HepG2 (cell line): ENCODE results near the gene R3HDM4. TPM values are rescaled to one million over a fixed set of nuclear protein-coding genes. Genes with fewer than 3 reads are reported as not detected.

Experiments
- HNF4A ChIP-seq: sonication (generic); formaldehyde crosslinking; IDR thresholded peaks from 2 replicates; pipeline ENCODE4 v1.4.0; 2020; ENCODE audit warnings: missing genetic modification reagents
- MED1 ChIP-seq: sonication (generic); formaldehyde crosslinking; IDR thresholded peaks from 2 replicates; pipeline ENCODE4 v1.4.0; 2020; ENCODE audit warnings: missing genetic modification reagents
- MIER3 ChIP-seq: IDR thresholded peaks from 2 replicates; pipeline ENCODE4 v1.6.1; 2016; ENCODE audit warnings: missing compliant biosample characterization, borderline replicate concordance
- MXI1 ChIP-seq: IDR thresholded peaks from 3 replicates; pipeline ENCODE4 v1.6.1; 2012; ENCODE audit warnings: low read depth, low read length, inconsistent platforms, borderline replicate concordance
- PRPF4 ChIP-seq: fragments of 200-400 bp; formaldehyde crosslinking; IDR thresholded peaks from 2 replicates; pipeline ENCODE4 v1.6.1; 2016; ENCODE audit warnings: low read length, low read depth; ENCODE audit not compliant: poor library complexity, severe bottlenecking
- SAP130 ChIP-seq: IDR thresholded peaks from 2 replicates; pipeline ENCODE4 v1.6.1; 2016; ENCODE audit warnings: low read depth
- SP4 ChIP-seq: sonication (generic); formaldehyde crosslinking; IDR thresholded peaks from 2 replicates; pipeline ENCODE4 v1.8.1; 2023; ENCODE audit warnings: mild to moderate bottlenecking, missing genetic modification reagents
- XRCC5 ChIP-seq: fragments of 200-400 bp; formaldehyde crosslinking; optimal IDR thresholded peaks from 2 replicates; pipeline ENCODE3; 2017; ENCODE audit warnings: mild to moderate bottlenecking, low read length
- ZFX ChIP-seq: sonication (generic); formaldehyde crosslinking; IDR thresholded peaks from 2 replicates; pipeline ENCODE4 v1.4.0; 2020; ENCODE audit warnings: mild to moderate bottlenecking, low read depth, missing genetic modification reagents, moderate library complexity
- ZNF367 ChIP-seq: sonication (generic); formaldehyde crosslinking; IDR thresholded peaks from 2 replicates; pipeline ENCODE4 v1.4.0; 2020; ENCODE audit warnings: missing genetic modification reagents, borderline replicate concordance
- ZNF446 ChIP-seq: sonication (generic); formaldehyde crosslinking; IDR thresholded peaks from 2 replicates; pipeline ENCODE4 v1.5.0; 2020; ENCODE audit warnings: mild to moderate bottlenecking, missing genetic modification reagents
- ZNF543 ChIP-seq: sonication (generic); formaldehyde crosslinking; IDR thresholded peaks from 2 replicates; pipeline ENCODE4 v1.4.0; 2020; ENCODE audit warnings: mild to moderate bottlenecking, missing genetic modification reagents
- ZNF790 ChIP-seq: sonication (generic); formaldehyde crosslinking; IDR thresholded peaks from 2 replicates; pipeline ENCODE4 v1.8.0; 2022; ENCODE audit warnings: missing genetic modification reagents, mild to moderate bottlenecking, borderline replicate concordance
- ZNF839 ChIP-seq: sonication (generic); formaldehyde crosslinking; IDR thresholded peaks from 2 replicates; pipeline ENCODE4 v1.4.0; 2020; ENCODE audit warnings: missing genetic modification reagents, mild to moderate bottlenecking, borderline replicate concordance
- ZSCAN31 ChIP-seq: sonication (generic); formaldehyde crosslinking; IDR thresholded peaks from 2 replicates; pipeline ENCODE4 v1.5.0; 2020; ENCODE audit warnings: low read depth, mild to moderate bottlenecking, missing genetic modification reagents
- polyA plus RNA-seq, 8 experiments: library from polyadenylated mRNA; depleted of rRNA in 3 of 8; stranded (reverse) in 7 of 8; unstranded in 1 of 8; fragments of >200 nt; fragmentation: Illumina TruSeq in 4 of 8; extraction: Trizol in 4 of 8; gene quantifications; 2 replicates each; pipeline versions ENCODE4 v1.2.1 to v1.2.3, GENCODE V29; 2011 to 2016; ENCODE audit warnings: low read depth in 4 of 8, missing spikeins in 1 of 8, mixed read lengths in 1 of 8; ENCODE audit not compliant: insufficient read depth in 1 of 8
- total RNA-seq, 5 experiments: library from RNA; depleted of rRNA; stranded (reverse); fragments of >200 nt; fragmentation: Illumina TruSeq; extraction: Trizol; gene quantifications; 2 replicates each; pipeline ENCODE4 v1.2.3, GENCODE V29; 2016; ENCODE audit warnings: low read depth in 1 of 5
- TF ChIP-seq, protein P1 (sequence below): sonication (generic); formaldehyde crosslinking; IDR thresholded peaks from 2 replicates; pipeline ENCODE4 v1.5.0; 2020; ENCODE audit warnings: mild to moderate bottlenecking, missing genetic modification reagents, borderline replicate concordance
- TF ChIP-seq, protein P2 (sequence below): sonication (generic); formaldehyde crosslinking; IDR thresholded peaks from 2 replicates; pipeline ENCODE4 v1.4.0; 2020; ENCODE audit warnings: missing genetic modification reagents
- TF ChIP-seq, protein P3 (sequence below): sonication (generic); formaldehyde crosslinking; IDR thresholded peaks from 2 replicates; pipeline ENCODE4 v1.4.0; 2020; ENCODE audit warnings: mild to moderate bottlenecking, low read depth, missing genetic modification reagents
- TF ChIP-seq, protein P4 (sequence below): sonication (generic); formaldehyde crosslinking; IDR thresholded peaks from 2 replicates; pipeline ENCODE4 v1.4.0; 2020; ENCODE audit warnings: mild to moderate bottlenecking, missing genetic modification reagents

R3HDM4 gene
- total and polyA plus RNA-seq, 2 of the 13 experiments (the other 11 are each of a cell fraction or from before 2014, with no cell fraction given): 26.2 to 26.9 TPM

DNA sequence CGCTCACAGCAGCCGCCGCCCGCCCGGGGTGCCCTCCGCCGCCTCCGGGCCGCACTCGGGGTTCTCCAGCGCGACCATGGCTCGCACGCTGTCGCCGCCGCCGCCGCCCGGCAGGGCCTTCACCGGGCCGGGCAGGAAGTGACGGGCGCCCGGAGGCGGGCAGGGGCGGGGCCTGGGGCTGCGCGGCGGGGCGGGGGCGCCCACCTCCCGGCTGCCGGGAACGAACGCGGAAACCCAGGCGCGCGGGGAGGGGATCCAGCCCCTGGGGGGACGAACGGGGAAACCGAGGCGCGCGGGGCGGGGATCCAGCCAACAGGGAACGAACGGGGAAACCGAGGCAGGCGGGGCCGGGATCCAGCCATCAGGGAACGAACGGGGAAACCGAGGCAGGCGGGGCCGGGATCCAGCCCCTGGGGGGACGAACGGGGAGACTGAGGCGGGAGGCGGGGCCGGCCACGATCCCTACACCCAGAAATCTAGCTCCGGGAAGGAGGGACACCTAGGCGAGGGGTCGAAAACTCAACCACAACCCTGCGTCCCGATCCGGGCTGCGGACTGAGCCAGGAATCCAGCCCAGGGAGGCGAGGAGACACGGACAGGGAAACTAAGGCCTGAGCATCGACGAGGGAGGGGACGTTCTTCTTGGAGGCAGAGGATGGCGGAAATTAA lies at the start of gene R3HDM4 (continued):
- TF ChIP-seq, protein P1, sequence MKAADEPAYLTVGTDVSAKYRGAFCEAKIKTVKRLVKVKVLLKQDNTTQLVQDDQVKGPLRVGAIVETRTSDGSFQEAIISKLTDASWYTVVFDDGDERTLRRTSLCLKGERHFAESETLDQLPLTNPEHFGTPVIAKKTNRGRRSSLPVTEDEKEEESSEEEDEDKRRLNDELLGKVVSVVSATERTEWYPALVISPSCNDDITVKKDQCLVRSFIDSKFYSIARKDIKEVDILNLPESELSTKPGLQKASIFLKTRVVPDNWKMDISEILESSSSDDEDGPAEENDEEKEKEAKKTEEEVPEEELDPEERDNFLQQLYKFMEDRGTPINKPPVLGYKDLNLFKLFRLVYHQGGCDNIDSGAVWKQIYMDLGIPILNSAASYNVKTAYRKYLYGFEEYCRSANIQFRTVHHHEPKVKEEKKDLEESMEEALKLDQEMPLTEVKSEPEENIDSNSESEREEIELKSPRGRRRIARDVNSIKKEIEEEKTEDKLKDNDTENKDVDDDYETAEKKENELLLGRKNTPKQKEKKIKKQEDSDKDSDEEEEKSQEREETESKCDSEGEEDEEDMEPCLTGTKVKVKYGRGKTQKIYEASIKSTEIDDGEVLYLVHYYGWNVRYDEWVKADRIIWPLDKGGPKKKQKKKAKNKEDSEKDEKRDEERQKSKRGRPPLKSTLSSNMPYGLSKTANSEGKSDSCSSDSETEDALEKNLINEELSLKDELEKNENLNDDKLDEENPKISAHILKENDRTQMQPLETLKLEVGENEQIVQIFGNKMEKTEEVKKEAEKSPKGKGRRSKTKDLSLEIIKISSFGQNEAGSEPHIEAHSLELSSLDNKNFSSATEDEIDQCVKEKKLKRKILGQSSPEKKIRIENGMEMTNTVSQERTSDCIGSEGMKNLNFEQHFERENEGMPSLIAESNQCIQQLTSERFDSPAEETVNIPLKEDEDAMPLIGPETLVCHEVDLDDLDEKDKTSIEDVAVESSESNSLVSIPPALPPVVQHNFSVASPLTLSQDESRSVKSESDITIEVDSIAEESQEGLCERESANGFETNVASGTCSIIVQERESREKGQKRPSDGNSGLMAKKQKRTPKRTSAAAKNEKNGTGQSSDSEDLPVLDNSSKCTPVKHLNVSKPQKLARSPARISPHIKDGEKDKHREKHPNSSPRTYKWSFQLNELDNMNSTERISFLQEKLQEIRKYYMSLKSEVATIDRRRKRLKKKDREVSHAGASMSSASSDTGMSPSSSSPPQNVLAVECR: peak; percentile 51; the same call in 1 of the 2 replicates
- TF ChIP-seq ZNF839 (no peak), XRCC5 (peak; percentile 10), PRPF4 (no peak), ZNF446 (CRISPR knock-in tag) (no peak), ZNF790 (CRISPR knock-in tag) (peak; percentile 77; the same call in 1 of the 2 replicates), ZSCAN31 (CRISPR knock-in tag) (no peak), MXI1 (peak; percentile 67; the same call in 1 of the 3 replicates), SAP130 (CRISPR knock-in tag) (peak; percentile 60), ZFX (CRISPR knock-in tag) (peak; percentile 70), MIER3 (CRISPR knock-in tag) (no peak), MED1 (CRISPR knock-in tag) (no peak), SP4 (CRISPR knock-in tag) (0 out of 2 replicates have a peak, but pooled peaks have one; percentile 21), HNF4A (CRISPR knock-in tag) (no peak), ZNF543 (no peak), ZNF367 (CRISPR knock-in tag) (no peak)
- TF ChIP-seq, protein P2, sequence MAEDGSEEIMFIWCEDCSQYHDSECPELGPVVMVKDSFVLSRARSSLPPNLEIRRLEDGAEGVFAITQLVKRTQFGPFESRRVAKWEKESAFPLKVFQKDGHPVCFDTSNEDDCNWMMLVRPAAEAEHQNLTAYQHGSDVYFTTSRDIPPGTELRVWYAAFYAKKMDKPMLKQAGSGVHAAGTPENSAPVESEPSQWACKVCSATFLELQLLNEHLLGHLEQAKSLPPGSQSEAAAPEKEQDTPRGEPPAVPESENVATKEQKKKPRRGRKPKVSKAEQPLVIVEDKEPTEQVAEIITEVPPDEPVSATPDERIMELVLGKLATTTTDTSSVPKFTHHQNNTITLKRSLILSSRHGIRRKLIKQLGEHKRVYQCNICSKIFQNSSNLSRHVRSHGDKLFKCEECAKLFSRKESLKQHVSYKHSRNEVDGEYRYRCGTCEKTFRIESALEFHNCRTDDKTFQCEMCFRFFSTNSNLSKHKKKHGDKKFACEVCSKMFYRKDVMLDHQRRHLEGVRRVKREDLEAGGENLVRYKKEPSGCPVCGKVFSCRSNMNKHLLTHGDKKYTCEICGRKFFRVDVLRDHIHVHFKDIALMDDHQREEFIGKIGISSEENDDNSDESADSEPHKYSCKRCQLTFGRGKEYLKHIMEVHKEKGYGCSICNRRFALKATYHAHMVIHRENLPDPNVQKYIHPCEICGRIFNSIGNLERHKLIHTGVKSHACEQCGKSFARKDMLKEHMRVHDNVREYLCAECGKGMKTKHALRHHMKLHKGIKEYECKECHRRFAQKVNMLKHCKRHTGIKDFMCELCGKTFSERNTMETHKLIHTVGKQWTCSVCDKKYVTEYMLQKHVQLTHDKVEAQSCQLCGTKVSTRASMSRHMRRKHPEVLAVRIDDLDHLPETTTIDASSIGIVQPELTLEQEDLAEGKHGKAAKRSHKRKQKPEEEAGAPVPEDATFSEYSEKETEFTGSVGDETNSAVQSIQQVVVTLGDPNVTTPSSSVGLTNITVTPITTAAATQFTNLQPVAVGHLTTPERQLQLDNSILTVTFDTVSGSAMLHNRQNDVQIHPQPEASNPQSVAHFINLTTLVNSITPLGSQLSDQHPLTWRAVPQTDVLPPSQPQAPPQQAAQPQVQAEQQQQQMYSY (CRISPR knock-in tag): peak; percentile 85
- TF ChIP-seq, protein P3, sequence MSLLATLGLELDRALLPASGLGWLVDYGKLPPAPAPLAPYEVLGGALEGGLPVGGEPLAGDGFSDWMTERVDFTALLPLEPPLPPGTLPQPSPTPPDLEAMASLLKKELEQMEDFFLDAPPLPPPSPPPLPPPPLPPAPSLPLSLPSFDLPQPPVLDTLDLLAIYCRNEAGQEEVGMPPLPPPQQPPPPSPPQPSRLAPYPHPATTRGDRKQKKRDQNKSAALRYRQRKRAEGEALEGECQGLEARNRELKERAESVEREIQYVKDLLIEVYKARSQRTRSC: no peak
- TF ChIP-seq, protein P4, sequence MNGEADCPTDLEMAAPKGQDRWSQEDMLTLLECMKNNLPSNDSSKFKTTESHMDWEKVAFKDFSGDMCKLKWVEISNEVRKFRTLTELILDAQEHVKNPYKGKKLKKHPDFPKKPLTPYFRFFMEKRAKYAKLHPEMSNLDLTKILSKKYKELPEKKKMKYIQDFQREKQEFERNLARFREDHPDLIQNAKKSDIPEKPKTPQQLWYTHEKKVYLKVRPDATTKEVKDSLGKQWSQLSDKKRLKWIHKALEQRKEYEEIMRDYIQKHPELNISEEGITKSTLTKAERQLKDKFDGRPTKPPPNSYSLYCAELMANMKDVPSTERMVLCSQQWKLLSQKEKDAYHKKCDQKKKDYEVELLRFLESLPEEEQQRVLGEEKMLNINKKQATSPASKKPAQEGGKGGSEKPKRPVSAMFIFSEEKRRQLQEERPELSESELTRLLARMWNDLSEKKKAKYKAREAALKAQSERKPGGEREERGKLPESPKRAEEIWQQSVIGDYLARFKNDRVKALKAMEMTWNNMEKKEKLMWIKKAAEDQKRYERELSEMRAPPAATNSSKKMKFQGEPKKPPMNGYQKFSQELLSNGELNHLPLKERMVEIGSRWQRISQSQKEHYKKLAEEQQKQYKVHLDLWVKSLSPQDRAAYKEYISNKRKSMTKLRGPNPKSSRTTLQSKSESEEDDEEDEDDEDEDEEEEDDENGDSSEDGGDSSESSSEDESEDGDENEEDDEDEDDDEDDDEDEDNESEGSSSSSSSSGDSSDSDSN (CRISPR knock-in tag): 0 out of 2 replicates have a peak, but pooled peaks have one; percentile 6
